HEK293T (cell line): ENCODE measurements around the gene CKMT2.
"Not testable (repeated sequence)": the region's sequence is repeated elsewhere in the genome, so short reads cannot be mapped to it uniquely, and the experiment has no call there.

Source experiments
- CTCF ChIA-PET: fragments of 350-600 bp; formaldehyde crosslinking; extraction: SDS; loops from one replicate; lab custom pipeline; 2021; ENCODE audit warnings: antibody characterized with exemption, inconsistent platforms; lab: Yijun Ruan, JAX
- POLR2A ChIA-PET: fragments of 350-600 bp; formaldehyde crosslinking; extraction: SDS; loops from one replicate; lab custom pipeline; 2020; ENCODE audit warnings: antibody characterized with exemption, inconsistent platforms; lab: Yijun Ruan, JAX
- DNase-seq: peaks from one replicate; pipeline ENCODE4 v3.0.0; 2012; ENCODE audit warnings: mixed read lengths; ENCODE audit errors: extremely low spot score
- ARNT ChIP-seq: fragments of 450-650 bp; IDR thresholded peaks from 2 replicates; pipeline ENCODE4 v1.6.1; 2017; ENCODE audit warnings: mild to moderate bottlenecking
- BHLHE40 ChIP-seq: fragments of 450-650 bp; IDR thresholded peaks from 2 replicates; pipeline ENCODE4 v1.6.1; 2016; ENCODE audit warnings: mild to moderate bottlenecking, moderate library complexity, borderline replicate concordance
- CTBP1 ChIP-seq: fragments of 450-650 bp; IDR thresholded peaks from 2 replicates; pipeline ENCODE4 v1.6.1; 2016; ENCODE audit warnings: borderline replicate concordance
- ELF4 ChIP-seq: fragments of 450-650 bp; IDR thresholded peaks from 2 replicates; pipeline ENCODE4 v1.6.1; 2017; ENCODE audit warnings: antibody characterized with exemption
- FOXA1 ChIP-seq: fragments of 450-650 bp; IDR thresholded peaks from 2 replicates; pipeline ENCODE4 v1.6.1; 2016; ENCODE audit warnings: mild to moderate bottlenecking
- FOXK2 ChIP-seq: fragments of 450-650 bp; IDR thresholded peaks from 2 replicates; pipeline ENCODE4 v1.6.1; 2016; ENCODE audit warnings: mild to moderate bottlenecking
- FOXM1 ChIP-seq: fragments of 450-650 bp; IDR thresholded peaks from 2 replicates; pipeline ENCODE4 v1.6.1; 2017; ENCODE audit warnings: mild to moderate bottlenecking, borderline replicate concordance
- HDGF ChIP-seq: fragments of 450-650 bp; IDR thresholded peaks from 2 replicates; pipeline ENCODE4 v1.6.1; 2017; ENCODE audit warnings: antibody characterized with exemption, borderline replicate concordance
- L3MBTL2 ChIP-seq: fragments of 450-650 bp; conservative IDR thresholded peaks from 2 replicates; pipeline ENCODE4 v1.6.1; 2016; ENCODE audit warnings: mild to moderate bottlenecking
- LEF1 ChIP-seq: fragments of 450-650 bp; IDR thresholded peaks from 2 replicates; pipeline ENCODE4 v1.6.1; 2017; ENCODE audit warnings: mild to moderate bottlenecking, borderline replicate concordance
- NFRKB ChIP-seq: fragments of 450-650 bp; IDR thresholded peaks from 2 replicates; pipeline ENCODE4 v1.6.1; 2016; ENCODE audit warnings: mild to moderate bottlenecking, moderate library complexity
- PKNOX1 ChIP-seq: fragments of 450-650 bp; IDR thresholded peaks from 2 replicates; pipeline ENCODE4 v1.6.1; 2016
- SP1 ChIP-seq: fragments of 450-650 bp; IDR thresholded peaks from 2 replicates; pipeline ENCODE4 v1.6.1; 2017
- SUZ12 ChIP-seq: fragments of 450-650 bp; IDR thresholded peaks from 2 replicates; pipeline ENCODE4 v1.6.1; 2016; ENCODE audit warnings: mild to moderate bottlenecking
- TARDBP ChIP-seq: fragments of 450-650 bp; IDR thresholded peaks from 2 replicates; pipeline ENCODE4 v1.6.1; 2016
- ZNF384 ChIP-seq: fragments of 450-650 bp; IDR thresholded peaks from 2 replicates; pipeline ENCODE4 v1.6.1; 2016

Gene CKMT2

GRCh38 chr5:81288021-81288433, 54.9 kb downstream of the CKMT2 start:
- ChIA-PET CTCF (no interaction called here), POLR2A (no interaction called here)
- TF ChIP-seq ELF4 (no peak), LEF1 (no peak), CTBP1 (no peak), BHLHE40 (no peak), ZNF384 (no peak), SUZ12 (no peak), NFRKB (no peak), L3MBTL2 (no peak), HDGF (no peak), FOXM1 (no peak), TARDBP (no peak), FOXA1 (no peak)
- no peak for DNase-seq

GRCh38 chr5:81290146-81290545, 57.0 kb downstream of the CKMT2 start:
- no peak for DNase-seq
- no peak for TF ChIP-seq L3MBTL2
- TF ChIP-seq ARNT, result no peak
- POLR2A ChIA-PET, result no interaction called here
- CTCF ChIA-PET, result no interaction called here

GRCh38 chr5:81292130-81292529, 59.0 kb downstream of the CKMT2 start:
- ChIA-PET POLR2A (interaction anchor here (1.0 kb wide), 1 partner anchor 10 kb away, joined by 4 read pairs; no protein-coding TSS in a partner anchor), CTCF (no interaction called here)
- TF ChIP-seq CTBP1 (no peak), ELF4 (no peak), LEF1 (no peak), TARDBP (no peak), NFRKB (no peak), SUZ12 (no peak), HDGF (no peak), BHLHE40 (no peak), FOXK2 (no peak), ARNT (no peak), FOXA1 (no peak), PKNOX1 (no peak), L3MBTL2 (no peak)
- no peak for DNase-seq

- CTCF ChIA-PET, result interaction anchor here (0.6 kb wide), 1 partner anchor 275 kb away, joined by 3 read pairs; no protein-coding TSS in a partner anchor
- DNase-seq, POLR2A ChIA-PET: not testable (repeated sequence)
Measured at GRCh38 chr5:81294021-81294420, 60.9 kb downstream of the CKMT2 start.

GRCh38 chr5:81297531-81297930, 64.4 kb downstream of the CKMT2 start:
- ChIA-PET POLR2A (no interaction called here), CTCF (no interaction called here)
- DNase-seq, result no peak
- TF ChIP-seq ARNT (no peak), ELF4 (no peak), PKNOX1 (no peak), ZNF384 (no peak), SUZ12 (no peak), SP1 (no peak), LEF1 (no peak), L3MBTL2 (no peak), HDGF (no peak), CTBP1 (no peak), BHLHE40 (no peak), TARDBP (no peak), NFRKB (no peak)

- TF ChIP-seq FOXK2 (no peak), LEF1 (no peak), TARDBP (no peak), HDGF (no peak), CTBP1 (no peak), FOXM1 (no peak), ARNT (no peak), L3MBTL2 (no peak), FOXA1 (no peak)
- no peak for DNase-seq
- ChIA-PET POLR2A (interaction anchor here (0.7 to 2.1 kb wide), 10 partner anchors 14 to 977 kb away, joined by 3 to 10 read pairs (median 4); partner anchors contain the start of gene RPS23), CTCF (no interaction called here)
Measured at GRCh38 chr5:81300921-81301270, 67.8 kb downstream of the CKMT2 start.

GRCh38 chr5:81301271-81302015, 68.3 kb downstream of the CKMT2 start, which contains the start of gene ZCCHC9:
ZCCHC9 (plus strand) TSS chr5:81301587; CDS start chr5:81304758, 3,171 bp downstream.
- peak; percentile 89 for DNase-seq
- ChIA-PET POLR2A (interaction anchor here (0.6 to 1.7 kb wide), 22 partner anchors 9 to 977 kb away, joined by 3 to 11 read pairs (median 4); partner anchors contain the start of gene RPS23), CTCF (interaction anchor here (0.5 kb wide), 1 partner anchor 445 kb away, joined by 5 read pairs; no protein-coding TSS in a partner anchor)
- TF ChIP-seq TARDBP (no peak), L3MBTL2 (peak; percentile 70), PKNOX1 (peak; percentile 47), ELF4 (peak; percentile 34; the same call in 1 of the 2 replicates)
